Stimulated activated CD4-positive, alpha-beta T cell treated with anti-CD3 and anti-CD28 coated beads, Interleukin-4, amount 100 ng/mL, for 48 hours (primary cell): Measurements from ENCODE around the gene TNFSF8.

ENCODE experiments used
- DNase-seq, 2 donors: peaks; one replicate each; pipeline ENCODE4 v3.0.0-alpha.2; 2020; ENCODE audit warnings: low read depth in 2 of 2

Gene TNFSF8

GRCh38 chr9:114869845-114870244 is 60.5 kb downstream of the TNFSF8 start:
- DNase-seq = no peak

DNA sequence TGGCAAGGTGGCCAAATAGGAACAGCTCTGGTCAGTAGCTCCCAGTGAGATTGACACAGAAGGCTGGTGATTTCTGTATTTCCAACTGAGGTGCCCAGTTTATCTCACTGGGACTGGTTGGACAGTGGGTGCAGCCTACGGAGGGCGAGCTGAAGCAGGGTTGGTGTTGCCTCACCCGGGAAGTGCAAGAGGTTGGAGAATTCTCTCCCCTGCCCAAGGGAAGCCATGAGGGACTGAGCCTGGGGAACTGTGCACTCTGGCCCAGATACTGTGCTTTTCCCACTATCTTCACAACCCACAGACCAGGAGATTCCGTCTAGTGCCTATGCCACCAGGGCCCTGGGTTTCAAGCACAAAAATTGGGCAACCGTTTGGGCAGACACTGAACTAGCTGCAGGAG is 61.0 kb downstream of the TNFSF8 start:
- no peak for DNase-seq

- no peak for DNase-seq
These were observed 63.1 kb downstream of the TNFSF8 start for GRCh38 chr9:114867327-114867726.

- DNase-seq = no peak
These were observed 65.9 kb downstream of the TNFSF8 start for GRCh38 chr9:114864471-114864870.

GRCh38 chr9:114861922-114862605 is 68.3 kb downstream of the TNFSF8 start:
- DNase-seq = no peak

- DNase-seq = no peak
These were observed 69.1 kb downstream of the TNFSF8 start for GRCh38 chr9:114861273-114861672.

- DNase-seq = no peak
These were observed 70.2 kb downstream of the TNFSF8 start for GRCh38 chr9:114860187-114860586.

- no peak for DNase-seq
These were observed 73.5 kb downstream of the TNFSF8 start for GRCh38 chr9:114856942-114857315.

DNA sequence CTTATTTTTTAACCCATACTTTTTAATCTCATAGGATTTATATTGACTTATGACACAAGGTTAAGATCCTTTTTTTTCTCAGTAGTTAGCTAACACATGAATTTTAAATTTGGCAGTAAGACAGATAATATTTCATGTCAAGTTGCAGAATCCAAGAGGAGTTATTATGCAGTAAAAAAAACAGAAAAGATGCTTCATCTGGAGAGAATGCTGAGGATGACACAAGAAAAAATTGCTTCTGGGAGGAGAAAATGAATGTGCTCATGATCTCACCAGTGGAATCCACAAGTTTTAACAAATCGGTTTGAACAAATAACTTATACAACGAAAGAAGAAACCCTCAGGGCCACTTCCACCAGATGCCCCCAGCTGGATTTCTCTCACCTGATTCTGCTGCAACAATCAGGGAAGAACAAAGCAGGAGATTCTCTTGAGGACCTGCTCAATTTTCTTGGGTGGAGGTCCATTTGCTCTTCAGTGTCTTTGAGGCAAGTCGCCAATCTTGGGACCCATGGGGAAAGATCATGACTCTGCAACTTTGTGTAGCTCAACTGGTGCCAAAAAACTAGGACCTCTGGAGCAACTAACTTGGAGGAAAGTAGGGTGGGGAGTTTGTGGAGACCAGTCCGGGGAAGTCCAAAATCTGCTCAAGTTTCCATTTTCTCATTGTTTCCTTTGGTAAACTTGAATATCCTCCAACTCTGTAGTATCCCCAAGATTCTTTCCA is 74.0 kb downstream of the TNFSF8 start:
- no peak for DNase-seq

DNA sequence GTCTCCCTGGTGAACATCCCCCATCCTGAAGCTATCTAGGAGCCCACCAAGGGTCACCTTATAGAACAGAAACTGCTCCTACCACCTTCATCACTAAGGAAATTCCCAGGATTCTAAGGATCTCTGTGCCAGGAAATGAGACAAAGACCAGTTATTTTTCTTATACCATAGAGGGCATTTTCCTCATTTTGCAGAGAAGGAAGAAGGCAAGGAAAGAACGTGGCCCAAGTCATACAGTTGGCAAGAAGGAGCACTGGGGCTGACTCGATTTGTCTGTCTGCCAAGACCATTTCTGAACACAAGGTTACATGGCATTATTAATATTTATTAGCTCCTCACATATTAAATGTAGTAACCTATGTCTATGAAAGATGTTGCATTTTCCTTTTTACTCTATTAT is 74.9 kb downstream of the TNFSF8 start:
- DNase-seq = no peak

DNA sequence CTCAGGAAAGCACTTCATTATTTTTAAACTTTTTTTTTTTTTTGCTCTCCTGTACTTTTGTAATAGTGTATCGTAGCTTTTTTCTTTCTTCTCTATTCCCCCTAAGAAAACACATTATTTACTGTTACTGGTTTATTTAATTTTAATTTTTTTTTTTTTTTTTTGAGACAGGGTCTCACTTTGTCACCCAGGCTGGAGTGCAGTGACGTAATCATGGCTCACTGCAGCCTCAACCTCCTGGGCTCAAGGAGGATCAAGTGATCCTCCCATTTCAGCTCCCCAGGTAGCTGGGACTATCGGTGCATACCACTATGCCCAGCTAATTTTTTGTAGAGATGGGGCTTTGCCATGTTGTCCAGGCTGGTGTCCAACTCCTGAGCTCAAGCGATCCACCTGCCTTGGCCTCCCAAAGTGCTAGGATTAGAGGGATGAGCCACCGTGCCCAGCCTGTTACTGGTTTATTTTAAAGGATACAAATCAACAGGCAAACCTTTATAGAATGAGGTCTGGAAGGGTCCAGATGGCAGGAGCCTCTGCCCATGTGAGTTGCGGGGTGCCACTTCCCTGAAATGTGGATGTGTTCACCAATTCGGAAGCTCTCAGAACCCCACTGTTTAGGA is 75.5 kb downstream of the TNFSF8 start:
- DNase-seq = no peak

GRCh38 chr9:114853071-114853855 is 77.1 kb downstream of the TNFSF8 start:
- no peak for DNase-seq

- no peak for DNase-seq
These were observed 78.3 kb downstream of the TNFSF8 start for GRCh38 chr9:114852050-114852594.

GRCh38 chr9:114851306-114851705 is 79.1 kb downstream of the TNFSF8 start:
- no peak for DNase-seq
